ENCODE results near the gene LDLRAD1.

DNA sequence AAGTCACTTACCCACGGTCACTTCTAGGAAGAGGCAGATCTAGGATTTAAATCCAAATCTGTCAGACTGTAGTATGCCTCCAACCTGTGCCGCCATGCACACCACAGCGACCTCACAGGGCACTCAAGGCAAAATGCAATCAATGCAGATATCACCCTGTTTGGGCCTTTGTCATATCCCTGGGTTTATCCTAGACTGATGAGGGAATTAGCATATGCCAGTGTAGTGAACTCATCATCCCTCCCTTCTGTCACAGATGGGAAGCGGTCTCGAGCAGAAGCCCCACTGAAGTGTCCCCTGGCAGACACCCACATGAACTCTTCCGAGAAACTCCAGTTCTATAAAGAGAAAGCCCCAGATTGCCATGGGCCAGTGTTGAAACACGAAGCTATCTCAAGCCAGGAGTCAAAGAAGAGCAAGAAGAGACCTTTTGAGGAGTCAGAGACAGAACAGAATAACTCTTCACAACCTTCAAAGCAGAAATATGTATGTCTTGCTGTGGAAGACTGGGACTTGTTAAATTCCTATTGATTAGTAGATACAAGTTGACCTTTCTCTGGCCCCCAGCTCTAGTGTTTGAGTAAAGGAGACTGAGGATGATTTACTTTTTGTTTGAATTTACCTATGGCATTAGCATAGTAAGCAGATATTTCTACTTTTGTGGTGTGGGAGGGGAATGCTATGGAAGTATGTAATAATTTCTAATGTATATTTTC is 50.4 kb downstream of the LDLRAD1 start:
- TF ChIP-seq ARNTL (CRISPR knock-in tag; IDR thresholded peaks at IDR 0.05; ENCODE audit: borderline replicate concordance, low read depth) (no peak), TCF4 (CRISPR knock-in tag; IDR thresholded peaks at IDR 0.05; ENCODE audit: borderline replicate concordance) (no peak), ZFP3 (CRISPR knock-in tag; IDR thresholded peaks at IDR 0.05) (no peak), SNAI2 (CRISPR knock-in tag; IDR thresholded peaks at IDR 0.05) (no peak), GLIS3 (CRISPR knock-in tag; IDR thresholded peaks at IDR 0.05) (no peak)
- TF ChIP-seq, protein P1, sequence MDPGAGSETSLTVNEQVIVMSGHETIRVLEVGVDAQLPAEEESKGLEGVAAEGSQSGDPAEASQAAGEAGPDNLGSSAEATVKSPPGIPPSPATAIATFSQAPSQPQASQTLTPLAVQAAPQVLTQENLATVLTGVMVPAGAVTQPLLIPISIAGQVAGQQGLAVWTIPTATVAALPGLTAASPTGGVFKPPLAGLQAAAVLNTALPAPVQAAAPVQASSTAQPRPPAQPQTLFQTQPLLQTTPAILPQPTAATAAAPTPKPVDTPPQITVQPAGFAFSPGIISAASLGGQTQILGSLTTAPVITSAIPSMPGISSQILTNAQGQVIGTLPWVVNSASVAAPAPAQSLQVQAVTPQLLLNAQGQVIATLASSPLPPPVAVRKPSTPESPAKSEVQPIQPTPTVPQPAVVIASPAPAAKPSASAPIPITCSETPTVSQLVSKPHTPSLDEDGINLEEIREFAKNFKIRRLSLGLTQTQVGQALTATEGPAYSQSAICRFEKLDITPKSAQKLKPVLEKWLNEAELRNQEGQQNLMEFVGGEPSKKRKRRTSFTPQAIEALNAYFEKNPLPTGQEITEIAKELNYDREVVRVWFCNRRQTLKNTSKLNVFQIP (CRISPR knock-in tag; IDR thresholded peaks at IDR 0.05; ENCODE audit: borderline replicate concordance, low read depth), result no peak
- TF ChIP-seq, protein P2, sequence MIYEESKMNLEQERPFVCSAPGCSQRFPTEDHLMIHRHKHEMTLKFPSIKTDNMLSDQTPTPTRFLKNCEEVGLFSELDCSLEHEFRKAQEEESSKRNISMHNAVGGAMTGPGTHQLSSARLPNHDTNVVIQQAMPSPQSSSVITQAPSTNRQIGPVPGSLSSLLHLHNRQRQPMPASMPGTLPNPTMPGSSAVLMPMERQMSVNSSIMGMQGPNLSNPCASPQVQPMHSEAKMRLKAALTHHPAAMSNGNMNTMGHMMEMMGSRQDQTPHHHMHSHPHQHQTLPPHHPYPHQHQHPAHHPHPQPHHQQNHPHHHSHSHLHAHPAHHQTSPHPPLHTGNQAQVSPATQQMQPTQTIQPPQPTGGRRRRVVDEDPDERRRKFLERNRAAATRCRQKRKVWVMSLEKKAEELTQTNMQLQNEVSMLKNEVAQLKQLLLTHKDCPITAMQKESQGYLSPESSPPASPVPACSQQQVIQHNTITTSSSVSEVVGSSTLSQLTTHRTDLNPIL (CRISPR knock-in tag; IDR thresholded peaks at IDR 0.05; ENCODE audit: low read depth), result no peak
- TF ChIP-seq, protein P3, sequence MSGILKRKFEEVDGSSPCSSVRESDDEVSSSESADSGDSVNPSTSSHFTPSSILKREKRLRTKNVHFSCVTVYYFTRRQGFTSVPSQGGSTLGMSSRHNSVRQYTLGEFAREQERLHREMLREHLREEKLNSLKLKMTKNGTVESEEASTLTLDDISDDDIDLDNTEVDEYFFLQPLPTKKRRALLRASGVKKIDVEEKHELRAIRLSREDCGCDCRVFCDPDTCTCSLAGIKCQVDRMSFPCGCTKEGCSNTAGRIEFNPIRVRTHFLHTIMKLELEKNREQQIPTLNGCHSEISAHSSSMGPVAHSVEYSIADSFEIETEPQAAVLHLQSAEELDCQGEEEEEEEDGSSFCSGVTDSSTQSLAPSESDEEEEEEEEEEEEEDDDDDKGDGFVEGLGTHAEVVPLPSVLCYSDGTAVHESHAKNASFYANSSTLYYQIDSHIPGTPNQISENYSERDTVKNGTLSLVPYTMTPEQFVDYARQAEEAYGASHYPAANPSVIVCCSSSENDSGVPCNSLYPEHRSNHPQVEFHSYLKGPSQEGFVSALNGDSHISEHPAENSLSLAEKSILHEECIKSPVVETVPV (CRISPR knock-in tag; IDR thresholded peaks at IDR 0.05), result no peak
